Measurements from ENCODE around the gene HARS1. TPM values are rescaled to one million over a fixed set of nuclear protein-coding genes. Genes with fewer than 3 reads are reported as not detected.
"Not testable (repeated sequence)": the region's sequence is repeated elsewhere in the genome, so short reads cannot be mapped to it uniquely, and the experiment has no call there.

HARS1 gene
- total RNA-seq, 2 experiments from 2014 or later, result 44.3 to 61.6 TPM

- intact Hi-C loops (cut with micrococcal nuclease; ENCODE audit: unreplicated experiment), result no loop called here
- BruUV-seq (replicated peaks), result no TSS peak
- ChIA-PET POLR2A (interaction anchor here (1.2 to 1.6 kb wide), 3 partner anchors 37 to 240 kb away, joined by 3 to 4 read pairs (median 3); partner anchors contain the start of gene ANKHD1), CTCF (ENCODE audit: unreplicated experiment) (no interaction called here)
- H3K36me3 ChIP-seq (ENCODE audit: insufficient read depth, low read length), result peaks cover 47% of the 10 kb centered on the region
- H3K9me2 ChIP-seq (ENCODE audit: insufficient read depth, low read length), result no peaks in the 10 kb centered on the region
- H3K4me3 ChIP-seq (ENCODE audit: low read depth, low read length, poor library complexity, severe bottlenecking), result no peak overlapping the region
- DNase-seq (ENCODE audit: low spot score), result no peak
- no peaks in the 10 kb centered on the region for H3K9me3 ChIP-seq (ENCODE audit: low read length)
- no peak overlapping the region for H3K27ac ChIP-seq (ENCODE audit: low read depth, low read length, poor library complexity, severe bottlenecking)
- H3K4me2 ChIP-seq (ENCODE audit: low read length), result no peak overlapping the region
- H3K4me1 ChIP-seq (ENCODE audit: insufficient read depth, low read length, poor library complexity, severe bottlenecking), result peaks cover 15% of the 10 kb centered on the region
- H4K20me1 ChIP-seq (ENCODE audit: insufficient read depth, low read length), result 0 out of 2 replicates have a peak, but pooled peaks cover 5% of the 10 kb centered on the region
- H2AFZ ChIP-seq (ENCODE audit: low read length), result no peak overlapping the region
- TF ChIP-seq CTCF (conservative IDR thresholded peaks at IDR 0.05; ENCODE audit: low read length), result no peak
- no peak for TF ChIP-seq EZH2phosphoT487 (IDR thresholded peaks at IDR 0.05; ENCODE audit: borderline replicate concordance, low read depth, low read length)
- H3K79me2 ChIP-seq (ENCODE audit: insufficient read depth, low read depth, low read length), result peaks cover 22% of the 10 kb centered on the region; the same call in 1 of the 2 replicates
These were observed 49.5 kb downstream of the HARS1 start for GRCh38 chr5:140641716-140642115.

GRCh38 chr5:140639148-140639981, 51.8 kb downstream of the HARS1 start, which contains the start of gene TMCO6:
Gene TMCO6, plus strand, starts transcription at chr5:140639451. Its CDS starts 77 bp downstream, at chr5:140639528.
- POLR2A ChIA-PET, result interaction anchor here (0.6 to 1.9 kb wide), 4 partner anchors 8 to 287 kb away, joined by 3 to 9 read pairs (median 6); partner anchors contain the start of genes IK, NDUFA2 and ZMAT2
- Histone ChIP-seq H3K9me2 (ENCODE audit: insufficient read depth, low read length) (no peaks in the 10 kb centered on the region), H3K9me3 (ENCODE audit: low read length) (no peaks in the 10 kb centered on the region), H3K4me1 (ENCODE audit: insufficient read depth, low read length, poor library complexity, severe bottlenecking) (peaks cover 11% of the 10 kb centered on the region), H3K27ac (ENCODE audit: low read depth, low read length, poor library complexity, severe bottlenecking) (peak within 1 kb of the TSS; percentile 25), H3K4me3 (ENCODE audit: low read depth, low read length, poor library complexity, severe bottlenecking) (peak within 1 kb of the TSS; percentile 76), H3K79me2 (ENCODE audit: insufficient read depth, low read depth, low read length) (peaks cover 5% of the 10 kb centered on the region; the same call in 1 of the 2 replicates), H3K4me2 (ENCODE audit: low read length) (peak within 1 kb of the TSS; percentile 77), H4K20me1 (ENCODE audit: insufficient read depth, low read length) (0 out of 2 replicates have a peak, but pooled peaks cover under 1% of the 10 kb centered on the region), H3K36me3 (ENCODE audit: insufficient read depth, low read length) (peaks cover 28% of the 10 kb centered on the region; the same call in 1 of the 2 replicates), H2AFZ (ENCODE audit: low read length) (peak within 1 kb of the TSS; percentile 98)
- intact Hi-C loops (cut with micrococcal nuclease; ENCODE audit: unreplicated experiment), result loop anchor here (1.0 to 10.0 kb wide), 5 partner anchors 75 to 395 kb away; partner anchors contain the start of genes ANKHD1, APBB3, SLC35A4 and SRA1
- peak; percentile 91 for DNase-seq (ENCODE audit: low spot score)
- CTCF ChIA-PET (ENCODE audit: unreplicated experiment), result interaction anchor here (0.6 to 1.3 kb wide), 2 partner anchors 8 to 74 kb away, joined by 3 read pairs; partner anchors contain the start of genes IK and NDUFA2
- no TSS peak for BruUV-seq (replicated peaks)
- TF ChIP-seq EZH2phosphoT487 (IDR thresholded peaks at IDR 0.05; ENCODE audit: borderline replicate concordance, low read depth, low read length) (no peak), CTCF (conservative IDR thresholded peaks at IDR 0.05; ENCODE audit: low read length) (peak; percentile 70)

GRCh38 chr5:140638898-140639147, 52.3 kb downstream of the HARS1 start:
- not testable (repeated sequence) for H3K9me3 ChIP-seq (ENCODE audit: low read length); BruUV-seq (replicated peaks); H3K9me2 ChIP-seq (ENCODE audit: insufficient read depth, low read length); DNase-seq (ENCODE audit: low spot score); H4K20me1 ChIP-seq (ENCODE audit: insufficient read depth, low read length); H3K79me2 ChIP-seq (ENCODE audit: insufficient read depth, low read depth, low read length); H3K27ac ChIP-seq (ENCODE audit: low read depth, low read length, poor library complexity, severe bottlenecking)
- H3K4me1 ChIP-seq (ENCODE audit: insufficient read depth, low read length, poor library complexity, severe bottlenecking), result peaks cover 11% of the 10 kb centered on the region
- ChIA-PET CTCF (ENCODE audit: unreplicated experiment) (interaction anchor here (1.3 kb wide), 1 partner anchor 9 kb away, joined by 3 read pairs; the partner anchor contains the start of genes IK and NDUFA2), POLR2A (interaction anchor here (0.6 to 1.9 kb wide), 4 partner anchors 8 to 286 kb away, joined by 3 to 9 read pairs (median 6); partner anchors contain the start of genes IK, NDUFA2 and ZMAT2)
- H3K36me3 ChIP-seq (ENCODE audit: insufficient read depth, low read length), result peaks cover 23% of the 10 kb centered on the region; the same call in 1 of the 2 replicates
- intact Hi-C loops (cut with micrococcal nuclease; ENCODE audit: unreplicated experiment), result loop anchor here (1.0 to 10.0 kb wide), 5 partner anchors 74 to 394 kb away; partner anchors contain the start of genes ANKHD1, APBB3, SLC35A4 and SRA1
- H3K4me3 ChIP-seq (ENCODE audit: low read depth, low read length, poor library complexity, severe bottlenecking), result peak overlapping the region; percentile 76
- peak overlapping the region; percentile 54 for H3K4me2 ChIP-seq (ENCODE audit: low read length)
- peak overlapping the region; percentile 98 for H2AFZ ChIP-seq (ENCODE audit: low read length)
